ENCODE data around the gene SESTD1.

GRCh38 chr2:179139506-179139905, 125.1 kb downstream of the SESTD1 start:
- TF ChIP-seq, protein P1, sequence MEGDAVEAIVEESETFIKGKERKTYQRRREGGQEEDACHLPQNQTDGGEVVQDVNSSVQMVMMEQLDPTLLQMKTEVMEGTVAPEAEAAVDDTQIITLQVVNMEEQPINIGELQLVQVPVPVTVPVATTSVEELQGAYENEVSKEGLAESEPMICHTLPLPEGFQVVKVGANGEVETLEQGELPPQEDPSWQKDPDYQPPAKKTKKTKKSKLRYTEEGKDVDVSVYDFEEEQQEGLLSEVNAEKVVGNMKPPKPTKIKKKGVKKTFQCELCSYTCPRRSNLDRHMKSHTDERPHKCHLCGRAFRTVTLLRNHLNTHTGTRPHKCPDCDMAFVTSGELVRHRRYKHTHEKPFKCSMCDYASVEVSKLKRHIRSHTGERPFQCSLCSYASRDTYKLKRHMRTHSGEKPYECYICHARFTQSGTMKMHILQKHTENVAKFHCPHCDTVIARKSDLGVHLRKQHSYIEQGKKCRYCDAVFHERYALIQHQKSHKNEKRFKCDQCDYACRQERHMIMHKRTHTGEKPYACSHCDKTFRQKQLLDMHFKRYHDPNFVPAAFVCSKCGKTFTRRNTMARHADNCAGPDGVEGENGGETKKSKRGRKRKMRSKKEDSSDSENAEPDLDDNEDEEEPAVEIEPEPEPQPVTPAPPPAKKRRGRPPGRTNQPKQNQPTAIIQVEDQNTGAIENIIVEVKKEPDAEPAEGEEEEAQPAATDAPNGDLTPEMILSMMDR (IDR thresholded peaks at IDR 0.05), result no peak
- TF ChIP-seq POLR2A (IDR thresholded peaks at IDR 0.05), result no peak
